ENCODE measurements around the gene POLE.

Gene POLE

DNA sequence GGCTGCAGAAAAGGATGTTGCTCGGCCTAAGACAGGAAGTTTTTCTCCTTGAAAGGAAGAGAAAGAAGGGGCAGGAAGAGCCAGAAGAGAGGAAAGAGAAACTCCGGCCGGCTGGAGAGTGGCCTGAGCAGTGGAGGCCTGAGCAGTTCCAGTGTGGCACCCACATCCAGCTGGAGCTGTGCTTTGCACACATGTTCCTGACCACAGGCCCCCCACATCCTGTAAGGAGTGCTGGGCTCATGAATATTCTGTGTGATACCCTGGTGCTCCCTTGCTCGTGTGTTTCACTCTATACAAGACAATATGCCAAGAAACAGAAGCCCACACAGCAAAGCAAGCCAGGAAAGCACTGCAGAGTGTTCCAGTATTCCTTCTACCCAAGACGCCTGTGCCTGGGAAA, 27.1 kb downstream of the POLE start:
- TF ChIP-seq ZNF274 (IDR thresholded peaks at IDR 0.05; ENCODE audit: low read depth, low read length) = no peak
- H3K4me3 ChIP-seq (ENCODE audit: low read length) = no peak overlapping the region

DNA sequence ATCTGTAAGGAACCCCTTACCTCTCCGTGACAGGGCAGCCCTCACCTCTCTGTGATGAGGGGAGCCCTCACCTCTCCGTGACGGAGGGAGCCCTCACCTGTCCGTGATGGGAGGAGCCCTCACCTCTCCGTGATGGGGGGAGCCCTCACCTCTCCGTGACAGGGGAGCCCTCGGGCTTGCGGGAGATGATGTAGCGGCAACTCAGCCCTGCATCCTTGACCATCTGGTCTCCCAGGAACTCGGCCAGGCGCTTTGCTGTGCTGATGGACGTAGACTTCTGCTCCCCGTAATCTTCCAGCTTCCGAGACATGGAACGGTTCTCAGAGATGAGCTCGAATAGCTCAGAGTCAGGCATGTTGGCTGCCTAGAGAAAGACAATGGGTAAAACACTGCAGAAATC, 28.0 kb downstream of the POLE start:
- no peak for TF ChIP-seq ZNF274 (IDR thresholded peaks at IDR 0.05; ENCODE audit: low read depth, low read length)

DNA sequence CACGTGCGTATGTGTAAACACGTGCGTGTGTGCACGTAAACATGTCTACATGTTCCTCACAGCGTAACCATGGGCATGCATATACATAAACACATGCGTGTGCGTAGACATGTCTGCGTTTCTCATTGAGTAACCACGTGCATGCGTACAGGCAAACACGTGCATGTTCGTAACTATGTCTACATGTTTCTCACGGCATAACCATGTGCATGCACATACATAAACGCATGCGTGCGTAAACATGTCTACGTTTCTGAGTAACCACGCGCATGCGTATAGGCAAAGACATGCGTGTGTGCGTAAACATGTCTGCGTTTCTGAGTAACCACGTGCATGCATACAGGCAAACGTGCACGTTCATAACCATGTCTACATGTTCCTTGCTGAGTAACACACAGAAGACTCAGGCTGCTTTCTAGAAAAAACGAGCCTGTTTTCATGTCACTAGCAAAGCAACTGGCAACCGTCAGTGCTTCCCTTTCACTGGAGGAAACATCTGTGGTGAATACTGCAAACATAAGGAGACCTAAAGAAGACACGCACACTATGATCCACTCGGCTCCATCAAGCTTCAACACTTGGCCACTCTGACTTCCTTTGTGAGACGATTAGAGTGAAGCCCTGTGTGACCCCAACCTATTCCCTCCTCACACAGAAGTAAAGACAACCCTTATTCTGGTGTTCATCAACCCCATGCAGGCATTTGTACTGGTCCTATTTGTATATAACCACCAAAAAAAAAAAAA, 28.8 kb downstream of the POLE start:
- H3K4me3 ChIP-seq (ENCODE audit: low read length) = no peak overlapping the region
- no peak for TF ChIP-seq ZNF274 (IDR thresholded peaks at IDR 0.05; ENCODE audit: low read depth, low read length)

More for the DNA sequence above, 28.0 kb downstream of the POLE start:
- H3K4me3 ChIP-seq (ENCODE audit: low read length) = no peak overlapping the region

DNA sequence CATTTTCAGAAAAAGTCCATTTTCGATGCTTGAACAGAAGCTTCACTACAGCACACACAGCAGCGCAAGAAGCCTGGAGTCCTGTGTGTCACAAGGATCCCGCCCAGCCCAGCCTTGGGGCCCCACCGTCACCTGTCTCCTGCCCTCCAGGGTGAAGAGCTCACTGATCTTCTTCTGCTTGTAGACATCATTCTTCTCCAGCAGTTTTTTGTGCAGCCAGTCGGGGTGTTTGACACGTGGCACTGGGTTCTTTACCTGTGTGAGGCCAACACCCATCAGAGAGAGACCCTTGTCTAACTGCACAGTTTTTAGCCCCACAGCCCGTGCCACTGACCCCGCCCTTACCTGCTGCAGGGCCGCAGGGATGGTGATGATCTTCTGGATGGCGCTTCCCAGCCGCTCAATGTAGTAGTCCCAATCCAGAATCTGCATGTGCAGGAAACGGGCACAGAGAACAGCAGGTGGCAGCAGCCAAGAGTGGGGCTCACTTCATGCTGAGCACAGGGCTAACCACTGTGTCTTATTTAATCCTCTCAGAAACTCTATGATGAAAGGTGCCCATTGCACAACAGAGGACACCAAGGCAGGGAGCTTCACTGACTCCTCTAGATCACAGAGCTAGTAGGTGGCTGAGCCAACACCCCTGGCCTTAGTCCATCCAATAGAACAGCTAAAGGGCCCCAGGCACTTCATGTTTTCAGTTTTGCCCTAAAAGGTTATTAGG, 30.0 kb downstream of the POLE start:
- no peak for TF ChIP-seq ZNF274 (IDR thresholded peaks at IDR 0.05; ENCODE audit: low read depth, low read length)
- H3K4me3 ChIP-seq (ENCODE audit: low read length) = no peak overlapping the region

DNA sequence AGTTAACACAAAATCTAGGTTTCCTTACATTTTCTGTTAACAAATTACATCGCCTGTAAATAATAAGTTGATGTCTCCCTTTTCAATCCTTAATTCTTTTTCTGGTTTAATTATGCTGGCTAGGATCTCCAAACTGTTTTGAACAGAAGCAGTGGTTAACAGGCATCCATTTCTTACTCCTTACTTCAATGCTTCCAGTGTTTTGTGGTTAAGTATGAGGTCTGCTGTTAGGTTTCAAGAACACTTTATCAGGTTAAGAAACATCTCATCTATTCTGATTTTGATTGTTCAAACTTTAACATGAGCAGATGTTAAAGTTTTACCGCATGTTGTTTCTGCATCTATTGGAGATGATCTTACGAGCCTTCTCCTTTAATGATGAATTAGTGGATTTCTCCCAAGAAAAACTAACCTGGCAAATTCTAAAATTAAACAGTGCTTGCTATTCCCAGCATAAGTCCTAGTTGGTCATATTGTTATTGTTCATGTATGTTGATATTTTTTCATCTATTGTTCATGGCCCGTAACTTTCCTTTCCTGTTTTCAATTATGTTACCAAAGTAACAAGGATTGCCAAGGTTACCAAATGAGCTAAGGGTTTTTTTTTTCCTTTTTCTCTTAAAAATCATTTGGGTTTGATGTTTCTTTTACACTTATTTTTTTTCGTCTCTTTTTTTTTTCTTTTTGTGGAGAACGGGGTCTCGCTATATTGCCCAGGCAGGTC, 33.4 kb downstream of the POLE start:
- TF ChIP-seq ZNF274 (IDR thresholded peaks at IDR 0.05; ENCODE audit: low read depth, low read length) = no peak
- no peak overlapping the region for H3K4me3 ChIP-seq (ENCODE audit: low read length)

DNA sequence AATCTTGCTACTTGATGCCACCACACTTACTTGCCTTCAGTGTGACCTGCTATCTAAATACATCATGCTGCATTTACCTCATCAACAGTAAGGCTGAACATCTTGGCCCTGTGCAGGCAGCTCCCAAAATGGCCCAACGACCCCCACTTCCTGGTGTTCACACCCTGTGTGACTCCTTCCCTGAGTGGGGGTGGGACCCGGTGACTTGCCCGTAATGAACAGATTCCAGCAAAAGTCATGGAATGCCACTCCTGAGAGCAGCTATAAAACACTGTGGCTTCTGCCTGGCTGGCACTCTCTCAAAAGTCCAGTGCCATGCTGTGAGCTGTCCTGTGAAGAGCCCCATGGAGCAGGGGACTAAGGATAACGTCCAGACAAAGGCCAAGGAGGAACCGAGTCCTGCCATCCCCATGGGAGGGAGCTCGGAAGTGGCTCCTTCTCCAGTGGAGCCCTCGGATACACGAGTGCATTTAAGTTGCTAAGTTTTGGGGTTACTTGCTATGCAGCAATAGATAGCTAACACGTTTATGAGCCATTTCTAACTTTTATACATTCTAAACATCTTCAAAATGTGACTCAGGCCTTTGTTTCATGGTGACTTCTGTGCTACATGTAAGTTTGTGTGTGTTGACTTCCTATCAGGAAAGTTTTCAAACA, 35.6 kb downstream of the POLE start:
- no peak for TF ChIP-seq ZNF274 (IDR thresholded peaks at IDR 0.05; ENCODE audit: low read depth, low read length)
- H3K4me3 ChIP-seq (ENCODE audit: low read length) = no peak overlapping the region

DNA sequence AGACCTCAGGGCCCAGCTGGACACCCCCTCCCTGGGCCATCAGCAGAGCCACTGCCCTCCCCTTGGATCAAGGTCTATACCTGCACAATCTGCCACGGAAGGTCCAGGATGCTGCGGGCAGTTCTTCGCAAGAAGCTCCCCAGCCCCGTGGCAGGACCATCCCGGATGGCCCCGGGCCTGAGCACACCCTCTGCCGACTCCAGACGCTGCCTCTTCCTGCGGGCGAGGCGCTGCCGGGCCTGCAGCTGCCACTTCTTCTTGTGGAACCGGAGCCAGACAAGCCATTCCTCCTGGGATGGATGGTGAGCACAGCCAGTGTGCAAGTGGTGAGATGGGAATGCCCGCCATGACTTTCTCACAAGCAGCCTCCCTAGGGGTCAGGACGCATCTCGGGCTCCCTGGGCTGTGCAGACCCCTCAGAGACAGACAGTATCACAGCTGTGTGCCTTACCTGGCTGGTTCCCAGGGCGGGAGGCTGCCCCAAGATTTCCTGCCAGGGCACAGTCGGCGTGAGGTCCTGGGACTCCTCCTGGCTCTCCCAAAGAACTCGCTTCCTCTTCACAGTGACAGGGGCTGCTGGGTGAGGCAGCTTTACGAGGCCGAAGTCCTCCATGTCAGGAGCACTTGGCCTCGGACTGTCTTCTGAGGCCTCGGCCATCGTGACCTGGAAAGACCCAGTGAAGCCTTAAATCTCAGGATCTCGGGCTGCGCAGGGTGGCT, 37.8 kb downstream of the POLE start:
- no peak for TF ChIP-seq ZNF274 (IDR thresholded peaks at IDR 0.05; ENCODE audit: low read depth, low read length)
- H3K4me3 ChIP-seq (ENCODE audit: low read length) = no peak overlapping the region

DNA sequence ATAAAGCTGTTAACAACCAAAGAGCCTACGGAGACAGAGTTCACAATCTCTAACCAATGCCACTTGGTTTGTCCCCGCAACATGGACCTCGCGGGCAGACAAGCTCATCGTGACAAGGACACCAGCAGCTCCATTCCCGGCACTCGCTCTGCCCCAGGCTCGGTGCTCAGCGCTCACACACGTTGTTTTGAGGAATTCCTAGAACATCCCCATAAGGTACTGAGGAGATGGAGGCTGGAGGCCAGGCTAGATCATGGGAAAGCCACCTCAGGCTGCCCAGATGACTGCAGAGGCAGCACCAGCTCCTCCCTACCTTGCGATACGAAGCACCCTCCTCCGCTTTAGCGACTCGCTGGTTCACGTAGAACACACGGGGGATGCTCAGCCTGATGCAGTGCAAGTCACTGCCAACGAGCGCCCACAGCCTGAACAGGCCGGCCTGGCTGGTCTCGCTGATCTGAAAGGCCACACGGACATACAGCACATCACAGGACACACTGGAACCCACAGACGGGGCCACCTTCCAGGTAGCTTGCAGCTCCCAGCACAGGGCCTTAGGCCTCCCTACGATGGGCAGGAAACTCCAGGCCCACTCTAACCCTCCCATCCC, 38.4 kb downstream of the POLE start:
- no peak overlapping the region for H3K4me3 ChIP-seq (ENCODE audit: low read length)
- TF ChIP-seq ZNF274 (IDR thresholded peaks at IDR 0.05; ENCODE audit: low read depth, low read length) = no peak

DNA sequence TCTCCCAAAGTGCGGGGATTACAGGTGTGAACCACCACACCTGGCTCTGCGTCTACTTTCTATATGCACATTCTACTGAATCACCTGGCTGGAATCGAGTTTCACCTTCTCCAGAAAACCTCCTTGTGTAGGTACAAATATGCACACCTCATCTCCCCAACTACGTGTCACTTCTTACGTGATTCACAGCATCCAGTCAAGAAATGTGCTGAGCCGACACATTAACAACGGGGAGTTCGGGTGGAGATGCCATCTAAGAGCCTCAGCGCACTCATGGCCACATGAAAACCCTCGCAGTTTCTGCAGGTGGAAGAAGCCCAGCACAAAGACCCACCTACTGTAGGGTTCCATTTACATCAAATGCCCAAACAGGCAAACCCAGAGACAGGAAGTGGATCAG, 39.3 kb downstream of the POLE start:
- no peak for TF ChIP-seq ZNF274 (IDR thresholded peaks at IDR 0.05; ENCODE audit: low read depth, low read length)
- no peak overlapping the region for H3K4me3 ChIP-seq (ENCODE audit: low read length)

DNA sequence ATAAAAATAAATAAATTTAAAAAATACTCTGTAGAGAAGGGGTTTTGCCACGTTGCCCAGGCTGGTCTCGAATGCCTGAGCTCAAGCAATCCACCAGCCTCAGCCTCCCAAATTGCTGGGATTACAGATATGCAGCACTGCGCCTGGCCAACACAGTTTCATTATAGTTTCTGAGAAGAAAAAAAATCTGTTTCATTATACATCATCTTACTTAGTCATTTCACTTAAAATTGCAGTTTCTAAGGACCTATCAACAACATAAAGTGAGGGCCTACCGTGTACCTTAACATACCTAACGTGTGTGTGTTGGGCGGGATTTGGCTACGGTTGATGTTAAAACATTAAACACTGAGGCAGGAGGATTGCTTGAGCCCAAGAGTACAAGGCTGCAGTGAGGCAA, 40.3 kb downstream of the POLE start:
- TF ChIP-seq ZNF274 (IDR thresholded peaks at IDR 0.05; ENCODE audit: low read depth, low read length) = no peak
- H3K4me3 ChIP-seq (ENCODE audit: low read length) = no peak overlapping the region

DNA sequence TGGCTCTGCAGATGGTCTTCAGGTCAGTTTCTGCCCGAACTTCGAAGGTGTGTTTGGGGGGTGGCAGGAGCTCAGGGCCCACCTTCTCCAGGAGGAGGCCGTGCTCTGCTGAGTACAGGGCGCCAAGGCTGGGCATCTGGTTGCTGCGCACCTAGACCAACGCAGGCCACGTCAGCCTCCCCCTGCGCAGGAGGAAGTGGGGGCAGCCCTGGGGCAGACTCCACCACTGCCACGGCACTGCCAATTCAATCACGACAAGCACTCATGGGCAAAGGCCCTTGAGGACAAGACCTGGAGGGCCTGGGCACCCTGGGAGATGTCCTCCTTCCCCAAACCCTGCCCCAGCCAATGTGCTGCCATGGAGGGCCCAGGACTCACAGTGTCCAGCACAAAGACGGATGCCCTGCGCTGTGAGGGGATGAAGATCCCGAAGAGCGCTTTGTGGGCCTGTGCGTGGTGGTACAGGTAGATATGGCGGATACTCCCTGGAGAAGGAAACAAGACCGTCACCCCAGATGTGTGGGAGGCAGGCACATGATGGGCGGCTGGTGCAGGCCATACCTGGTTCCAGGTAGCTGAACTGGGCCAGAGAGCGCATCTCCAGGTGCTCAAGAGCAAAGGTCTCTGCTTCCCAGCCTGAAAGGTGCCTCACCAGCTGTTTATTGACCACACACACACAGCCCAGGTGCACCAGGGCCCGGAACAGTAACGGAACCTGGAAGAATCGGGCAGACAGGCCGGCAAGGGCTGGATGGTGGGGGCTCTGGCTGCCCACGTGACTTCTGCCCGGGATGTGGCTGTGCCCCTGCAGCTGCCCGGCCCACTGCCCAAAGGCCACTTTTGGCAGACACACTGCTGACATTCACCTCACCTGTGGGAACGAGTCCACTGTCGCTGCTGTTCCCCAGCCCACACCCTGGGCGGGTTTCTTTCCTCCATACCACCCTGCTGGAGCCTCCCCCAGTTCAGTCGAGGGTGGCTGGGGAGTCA, 44.0 kb downstream of the POLE start:
- no peak for TF ChIP-seq ZNF274 (IDR thresholded peaks at IDR 0.05; ENCODE audit: low read depth, low read length)
- H3K4me3 ChIP-seq (ENCODE audit: low read length) = no peak overlapping the region
